Stimulated activated CD4-positive, alpha-beta T cell treated with anti-CD3 and anti-CD28 coated beads, TNF-alpha, amount 100 ng/mL, for 1 hour (primary cell): Measurements from ENCODE around the gene PRKCG.

Source experiments
- DNase-seq, 3 donors: peaks; one replicate each; pipeline ENCODE4 v3.0.0-alpha.2; 2020; ENCODE audit warnings: low read depth in 3 of 3, low spot score in 1 of 3

PRKCG gene

GRCh38 chr19:53871454-53871853 lies 10.5 kb upstream of the PRKCG start:
- DNase-seq: no peak

GRCh38 chr19:53872762-53873161 lies 9.2 kb upstream of the PRKCG start:
- DNase-seq: no peak

- DNase-seq: no peak
Observed at GRCh38 chr19:53873773-53874605, 8.0 kb upstream of the PRKCG start.

DNA sequence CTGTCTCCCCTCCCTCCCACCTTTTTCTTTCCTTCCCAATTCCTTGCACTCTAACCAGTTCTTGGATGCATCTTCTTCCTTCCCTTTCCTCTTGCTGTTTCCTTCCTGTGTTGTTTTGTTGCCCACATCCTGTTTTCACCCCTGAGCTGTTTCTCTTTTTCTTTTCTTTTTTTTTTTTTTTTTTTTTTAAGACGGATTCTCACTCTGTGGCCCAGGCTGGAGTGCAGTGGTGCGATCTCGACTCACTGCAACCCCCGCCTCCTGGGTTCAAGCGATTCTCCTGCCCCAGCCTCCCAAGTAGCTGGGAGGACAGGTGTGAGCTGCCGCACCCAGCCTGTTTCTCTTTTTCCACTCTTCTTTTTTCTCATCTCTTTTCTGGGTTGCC lies 7.4 kb upstream of the PRKCG start:
- no peak for DNase-seq

GRCh38 chr19:53875602-53876325 lies 6.2 kb upstream of the PRKCG start:
- no peak for DNase-seq

GRCh38 chr19:53876651-53877224 lies 5.3 kb upstream of the PRKCG start:
- no peak for DNase-seq

DNA sequence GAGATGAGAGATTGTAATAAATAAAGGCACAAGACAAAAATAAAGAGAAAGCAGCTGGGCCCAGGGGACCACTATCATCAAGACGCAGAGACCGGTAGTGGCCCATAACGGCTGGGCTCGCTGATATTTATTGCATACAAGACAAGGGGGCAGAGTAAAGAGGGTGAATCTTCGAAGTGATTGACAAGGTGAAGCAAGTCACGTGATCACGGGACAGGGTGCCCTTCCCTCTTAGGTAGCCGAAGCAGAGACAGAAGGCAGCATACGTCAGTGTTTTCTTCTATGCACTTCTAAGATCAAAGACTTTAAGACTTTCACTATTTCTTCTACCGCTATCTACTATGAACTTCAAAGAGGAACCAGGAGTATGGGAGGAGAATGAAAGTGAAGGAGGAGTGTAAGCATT lies 4.6 kb upstream of the PRKCG start:
- DNase-seq: no peak

GRCh38 chr19:53878776-53879139 lies 3.2 kb upstream of the PRKCG start:
- DNase-seq: no peak

DNA sequence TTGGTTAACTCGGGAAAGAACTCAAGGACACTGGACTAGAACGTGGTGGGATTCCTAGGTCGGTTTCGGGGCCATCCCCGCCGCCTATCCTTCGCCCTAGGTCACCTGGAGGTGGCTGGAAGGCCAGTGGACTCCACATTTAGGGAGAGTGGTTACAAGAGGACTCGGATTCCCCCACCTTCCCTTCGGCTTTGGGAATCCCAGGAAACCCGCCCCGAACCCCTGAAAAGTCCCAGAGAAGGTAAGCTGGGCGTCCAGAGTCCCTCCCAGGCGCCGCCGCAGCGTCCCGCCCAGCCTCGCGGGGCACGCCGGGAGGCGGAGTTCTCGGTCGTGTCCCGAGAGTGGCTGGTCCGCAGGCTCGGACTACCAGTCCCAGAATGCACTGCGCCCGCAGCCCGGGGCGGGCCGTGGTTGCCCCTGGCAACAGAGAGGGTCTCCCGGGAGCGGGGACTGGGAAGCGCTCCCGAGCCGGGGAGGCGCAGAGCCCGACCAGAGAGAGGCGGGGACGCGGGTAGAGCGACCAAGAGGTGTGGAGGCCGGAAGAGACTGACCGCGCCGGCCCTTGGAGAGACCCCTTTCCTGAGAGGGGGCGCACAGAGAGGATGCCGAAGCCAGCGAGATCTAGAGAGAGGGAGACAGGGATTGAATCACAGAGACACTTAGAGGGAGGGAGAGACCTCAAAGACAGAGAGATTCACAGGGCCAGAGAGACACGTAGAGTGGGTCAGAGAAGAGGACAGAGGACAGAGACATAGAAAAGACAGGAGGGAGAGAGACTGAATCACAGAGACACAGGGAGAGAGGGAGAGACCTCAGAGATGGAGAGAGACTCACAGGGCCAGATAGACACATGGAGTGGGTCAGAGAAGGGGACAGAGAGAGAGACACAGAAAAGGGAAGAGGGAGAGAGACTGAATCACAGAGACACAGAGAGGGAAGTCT lies 2.6 kb upstream of the PRKCG start:
- DNase-seq: peak in 2 of 3 donors; percentile 60 to 67

DNA sequence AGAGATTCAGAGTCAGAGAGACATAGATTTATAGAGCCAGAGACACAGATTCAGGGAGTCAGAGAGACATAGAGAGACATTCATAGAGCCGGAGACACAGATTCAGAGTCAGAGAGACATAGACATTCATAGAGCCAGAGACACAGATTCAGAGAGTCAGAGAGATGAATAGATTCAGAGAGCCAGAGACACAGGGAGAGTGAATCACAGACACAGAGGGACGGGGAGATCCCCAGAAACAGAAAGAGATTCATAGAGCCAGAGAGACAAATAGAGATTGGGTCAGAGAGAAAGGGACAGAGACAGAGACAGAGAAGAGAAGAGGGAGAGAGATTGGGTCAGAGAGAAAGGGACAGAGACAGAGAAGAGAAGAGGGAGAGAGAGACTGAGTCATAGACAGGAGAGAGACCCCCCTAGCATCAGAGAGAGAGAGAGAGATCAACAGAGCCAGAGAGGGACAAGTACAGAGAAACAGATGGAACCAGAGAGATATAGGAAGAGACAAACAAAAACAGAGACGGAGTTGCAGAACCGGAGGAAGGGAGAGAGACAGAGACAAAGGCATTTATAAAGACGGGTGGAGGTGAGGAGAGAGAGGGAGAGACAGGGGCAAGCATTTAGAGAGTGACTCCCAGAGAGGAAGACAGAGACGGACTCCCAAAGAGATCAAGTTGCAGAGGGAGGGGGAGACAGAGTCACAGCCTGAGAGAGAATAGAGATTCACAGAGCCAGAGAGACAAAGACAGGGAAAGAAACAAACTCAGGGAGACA lies 1.1 kb upstream of the PRKCG start:
- no peak for DNase-seq

DNA sequence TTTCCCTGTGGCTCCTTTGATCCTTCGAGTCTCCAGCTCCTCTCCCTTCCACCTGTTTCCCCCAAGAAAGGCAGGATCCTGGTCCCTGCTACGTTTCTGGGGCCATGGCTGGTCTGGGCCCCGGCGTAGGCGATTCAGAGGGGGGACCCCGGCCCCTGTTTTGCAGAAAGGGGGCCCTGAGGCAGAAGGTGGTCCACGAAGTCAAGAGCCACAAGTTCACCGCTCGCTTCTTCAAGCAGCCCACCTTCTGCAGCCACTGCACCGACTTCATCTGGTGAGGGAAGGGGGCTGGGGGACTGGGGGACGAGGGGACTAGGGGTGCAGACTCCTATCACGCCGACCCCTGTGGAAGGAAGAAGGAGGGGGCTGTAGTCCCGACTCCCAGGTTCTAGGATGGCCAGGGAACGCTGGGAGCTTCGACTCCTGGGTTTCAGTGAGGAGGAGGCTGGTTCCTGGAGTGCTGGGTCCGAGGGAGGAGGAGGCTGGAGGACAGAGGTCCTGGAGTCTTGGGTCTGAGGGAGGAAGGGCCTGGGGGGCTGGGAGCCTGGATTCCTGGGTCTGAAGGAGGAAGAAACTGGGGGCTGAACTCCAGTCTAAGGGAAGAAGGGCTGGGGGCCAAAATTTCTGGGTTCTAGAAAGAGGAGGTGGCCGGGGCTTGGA lies 524 bp downstream of the PRKCG start:
- DNase-seq: no peak

GRCh38 chr19:53883231-53883661 lies 1.2 kb downstream of the PRKCG start:
- no peak for DNase-seq

GRCh38 chr19:53883741-53884140 lies 1.7 kb downstream of the PRKCG start:
- no peak for DNase-seq

DNA sequence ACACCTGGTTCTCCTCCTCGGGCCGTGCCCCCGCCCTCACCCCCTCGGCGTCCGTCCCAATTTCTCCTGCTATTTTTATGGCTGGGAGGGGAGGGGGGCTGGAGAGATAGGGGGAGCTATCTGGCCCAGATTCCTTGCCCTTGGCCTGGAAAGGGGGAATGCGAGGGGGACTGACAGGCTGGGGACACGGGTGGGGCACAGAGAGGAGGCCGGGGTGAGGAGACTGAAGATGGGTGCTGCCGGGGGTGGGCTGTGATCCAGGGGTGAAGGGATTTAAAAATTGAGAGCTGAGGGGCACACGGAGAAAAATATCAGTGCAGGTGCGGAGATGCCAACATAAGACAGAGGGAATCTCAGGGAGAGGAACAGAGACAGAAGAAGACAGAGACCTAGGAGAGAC lies 2.3 kb downstream of the PRKCG start:
- DNase-seq: no peak

- DNase-seq: no peak
Observed at GRCh38 chr19:53885036-53885435, 3.0 kb downstream of the PRKCG start.

DNA sequence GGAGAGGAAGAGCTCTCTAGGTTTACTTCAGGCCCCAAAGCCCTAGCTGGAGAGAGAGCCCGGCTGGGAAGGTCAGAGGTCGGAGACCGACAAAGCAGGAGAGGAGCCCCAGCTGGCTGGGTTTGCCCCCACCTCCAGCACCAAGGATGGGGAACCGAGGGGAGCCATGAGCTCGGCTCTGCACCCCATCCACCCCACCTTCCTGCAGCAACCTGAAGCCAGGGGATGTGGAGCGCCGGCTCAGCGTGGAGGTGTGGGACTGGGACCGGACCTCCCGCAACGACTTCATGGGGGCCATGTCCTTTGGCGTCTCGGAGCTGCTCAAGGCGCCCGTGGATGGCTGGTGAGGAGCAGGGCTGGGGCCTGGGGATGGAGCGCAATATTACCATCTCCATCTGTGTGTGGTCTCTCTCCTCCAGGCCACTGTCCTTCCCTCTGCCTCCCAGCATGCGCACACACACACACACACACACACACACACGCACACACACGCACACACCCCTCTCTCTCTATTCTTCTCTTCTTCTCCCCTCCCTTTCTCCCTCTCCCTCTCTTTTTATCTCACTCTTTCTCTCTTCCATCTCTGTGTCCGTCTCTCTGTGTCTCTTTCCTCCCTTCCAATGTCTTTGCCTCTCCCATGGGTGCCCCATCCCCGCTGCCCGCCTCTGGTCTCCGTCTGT lies 10.4 kb downstream of the PRKCG start:
- no peak for DNase-seq

GRCh38 chr19:53892981-53893325 lies 11.0 kb downstream of the PRKCG start:
- DNase-seq: no peak

GRCh38 chr19:53894707-53895106 lies 12.7 kb downstream of the PRKCG start:
- DNase-seq: no peak

DNA sequence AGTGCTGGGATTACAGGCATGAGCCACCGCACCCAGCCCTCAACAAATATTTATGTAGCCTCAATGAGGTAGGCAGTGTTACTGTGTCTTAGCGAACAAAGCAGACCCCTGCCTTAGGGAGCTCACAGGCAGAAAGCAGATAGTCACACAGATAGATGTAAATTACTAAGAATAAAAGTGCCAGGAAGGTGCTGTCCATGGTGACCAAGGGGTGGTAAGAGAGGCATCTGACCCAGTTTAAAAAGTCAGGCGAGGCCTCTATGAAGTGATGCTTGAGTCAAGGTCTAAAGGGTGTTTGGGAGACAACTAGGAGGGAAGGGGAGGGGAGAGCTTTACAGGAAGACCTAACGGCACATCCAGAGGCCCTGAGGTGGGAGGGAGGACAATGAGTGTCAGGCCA lies 14.7 kb downstream of the PRKCG start:
- no peak for DNase-seq
